HepG2 (cell line): Measurements from ENCODE around the gene ARTN. TPM values are rescaled to one million over a fixed set of nuclear protein-coding genes. Genes with fewer than 3 reads are reported as not detected.
A peak's percentile ranks its signal among the peaks of the same experiment; 100 is the strongest.

Experiments
- ATAC-seq: fragments of 200-7000 bp; cut with Tn5 transposase; 3 replicates; pipeline ENCODE4 v1.9.1; 2020; ENCODE audit warnings: mild to moderate bottlenecking, moderate library complexity
- BruUV-seq: library from RNA; stranded (reverse); fragments of 400-500 nt; replicated peaks from 2 replicates; lab custom pipeline; 2021; lab: Mats Ljungman, UMichigan
- CTCF ChIA-PET: fragments of 300-600 bp; formaldehyde crosslinking; extraction: SDS; loops from one replicate; lab custom pipeline; 2021; ENCODE audit warnings: low total read pairs, inconsistent platforms, low intra/inter-chr PET ratio; lab: Yijun Ruan, JAX
- POLR2A ChIA-PET: fragments of 350-600 bp; sonication (Branson Sonifier 250); formaldehyde crosslinking; loops from one replicate; lab custom pipeline; 2020; ENCODE audit warnings: antibody characterized with exemption, inconsistent platforms; lab: Yijun Ruan, JAX
- DNase-seq: peaks from one replicate; pipeline ENCODE4 v3.0.0-alpha.2; 2015; ENCODE audit warnings: low spot score
- FAIRE-seq: peaks from 3 replicates; lab custom pipeline; 2011; peaks lifted over from hg19 to GRCh38; lab: Jason Lieb, UNC
- H2AFZ ChIP-seq: one replicate; pipeline ENCODE4 v1.6.1; 2011; ENCODE audit warnings: low read length, inconsistent platforms
- H3K27ac ChIP-seq: fragments of 300-600 bp; 3 replicates; pipeline ENCODE4 v1.8.0; 2011; ENCODE audit warnings: mixed run types, mild to moderate bottlenecking, mixed read lengths, low read length, inconsistent platforms; ENCODE audit not compliant: insufficient read depth; ENCODE audit errors: extremely low read length
- H3K27me3 ChIP-seq, 2 experiments: fragments of 200-600 bp in 1 of 2; 2 replicates in 1 of 2; 3 replicates in 1 of 2; pipeline versions ENCODE4 v1.6.0 to v1.8.0; 2011; ENCODE audit warnings: low read length in 2 of 2, mild to moderate bottlenecking in 2 of 2, moderate library complexity in 2 of 2, inconsistent platforms in 1 of 2; ENCODE audit not compliant: insufficient read depth in 2 of 2, control insufficient read depth in 1 of 2
- H3K36me3 ChIP-seq, 2 experiments: fragments of 200-600 bp in 1 of 2; replicated peaks in 1 of 2; 2 replicates in 1 of 2; 3 replicates in 1 of 2; pipeline versions ENCODE4 v1.5.1 to v1.8.0; 2011; ENCODE audit warnings: low read length in 2 of 2, inconsistent platforms in 1 of 2; ENCODE audit not compliant: insufficient read depth in 2 of 2, control insufficient read depth in 1 of 2
- H3K4me1 ChIP-seq: 2 replicates; pipeline ENCODE4 v1.5.1; 2012; ENCODE audit warnings: low read length, inconsistent platforms; ENCODE audit not compliant: insufficient read depth
- H3K4me2 ChIP-seq: 2 replicates; pipeline ENCODE4 v1.6.0; 2011; ENCODE audit warnings: low read depth, low read length, inconsistent platforms
- H3K4me3 ChIP-seq, 3 experiments: fragments of 200-600 bp in 1 of 3; sonication (generic), shearing (Covaris generic) in 1 of 3; replicated peaks in 1 of 3; 2 replicates each; pipeline ENCODE4 v1.5.1; 2011 to 2016; ENCODE audit warnings: low read length in 3 of 3, inconsistent platforms in 2 of 3, low read depth in 2 of 3, mild to moderate bottlenecking in 2 of 3, control low read depth in 1 of 3, mixed read lengths in 1 of 3; ENCODE audit not compliant: insufficient read depth in 1 of 3
- H3K79me2 ChIP-seq: one replicate; pipeline ENCODE4 v1.6.1; 2011; ENCODE audit warnings: low read length, inconsistent platforms; ENCODE audit not compliant: insufficient read depth
- H3K9ac ChIP-seq: 2 replicates; pipeline ENCODE4 v1.6.0; 2011; ENCODE audit warnings: mild to moderate bottlenecking, low read depth, low read length, inconsistent platforms; ENCODE audit not compliant: insufficient read depth
- H3K9me3 ChIP-seq: 2 replicates; pipeline ENCODE4 v1.5.1; 2012; ENCODE audit warnings: mild to moderate bottlenecking, low read length
- H4K20me1 ChIP-seq: 2 replicates; pipeline ENCODE4 v1.6.0; 2011; ENCODE audit warnings: inconsistent platforms, mild to moderate bottlenecking, low read length, moderate library complexity; ENCODE audit not compliant: insufficient read depth
- ASH2L ChIP-seq: fragments of 300-600, 200-600 bp; sonication (generic); IDR thresholded peaks from 2 replicates; pipeline ENCODE4 v1.7.0; 2017; ENCODE audit warnings: low read depth, mild to moderate bottlenecking, moderate library complexity, mixed read lengths, low read length; ENCODE audit not compliant: insufficient read length
- BHLHE40 ChIP-seq: IDR thresholded peaks from 2 replicates; pipeline ENCODE4 v1.6.1; 2011; ENCODE audit warnings: low read length, improper control_type of control experiment
- MLLT10 ChIP-seq: sonication (generic); formaldehyde crosslinking; IDR thresholded peaks from 2 replicates; pipeline ENCODE4 v1.4.0; 2020; ENCODE audit warnings: missing genetic modification reagents
- SIN3A ChIP-seq: IDR thresholded peaks from 2 replicates; pipeline ENCODE4 v1.6.1; 2011; ENCODE audit warnings: low read depth, mild to moderate bottlenecking, control low read depth, low read length, borderline replicate concordance
- TARDBP ChIP-seq: sonication (generic); formaldehyde crosslinking; IDR thresholded peaks from 2 replicates; pipeline ENCODE4 v1.8.0; 2022; ENCODE audit warnings: mild to moderate bottlenecking, missing genetic modification reagents
- TGIF2 ChIP-seq: IDR thresholded peaks from 2 replicates; pipeline ENCODE4 v1.6.1; 2016; ENCODE audit warnings: control low read depth, missing compliant biosample characterization
- ZBTB42 ChIP-seq: sonication (generic); formaldehyde crosslinking; IDR thresholded peaks from 2 replicates; pipeline ENCODE4 v1.5.0; 2020; ENCODE audit warnings: mild to moderate bottlenecking, missing genetic modification reagents
- ZNF276 ChIP-seq: sonication (generic); formaldehyde crosslinking; IDR thresholded peaks from 2 replicates; pipeline ENCODE4 v1.4.0; 2020; ENCODE audit warnings: mild to moderate bottlenecking, low read depth, missing genetic modification reagents
- ZNF503 ChIP-seq: sonication (generic); formaldehyde crosslinking; IDR thresholded peaks from 2 replicates; pipeline ENCODE4 v1.4.0; 2020; ENCODE audit warnings: missing genetic modification reagents
- ZNF609 ChIP-seq: sonication (generic); formaldehyde crosslinking; IDR thresholded peaks from 2 replicates; pipeline ENCODE4 v1.4.0; 2020; ENCODE audit warnings: mild to moderate bottlenecking, missing genetic modification reagents, borderline replicate concordance
- ZNF614 ChIP-seq: IDR thresholded peaks from 2 replicates; pipeline ENCODE4 v1.6.1; 2018; ENCODE audit warnings: missing biosample characterization, missing genetic modification reagents, inconsistent platforms, borderline replicate concordance
- ZNF761 ChIP-seq: sonication (generic); formaldehyde crosslinking; conservative IDR thresholded peaks from 2 replicates; pipeline ENCODE4 v1.4.0; 2020; ENCODE audit warnings: mild to moderate bottlenecking, missing genetic modification reagents
- WGBS: methylation state at CpG from one replicate; pipeline ENCODE4 v1.1.6; 2017; ENCODE audit warnings: low lambda C conversion rate; 5-methylcytosine and 5-hydroxymethylcytosine counted together
- in situ Hi-C: cut with HindIII; loops from 2 replicates; pipeline ENCODE4 v1.10.0; 2017; ENCODE audit warnings: low pct_unique_long_range_greater_than_20kb; ENCODE audit not compliant: extremely low pct_ligation_motif_present
- intact Hi-C: fragments of 100-400 bp; cut with micrococcal nuclease; formaldehyde crosslinking; loops from one replicate; pipeline ENCODE4 v1.10.0; 2022; ENCODE audit not compliant: unreplicated experiment
- polyA plus RNA-seq, 8 experiments: library from polyadenylated mRNA; depleted of rRNA in 3 of 8; stranded (reverse) in 7 of 8; unstranded in 1 of 8; fragments of >200 nt; fragmentation: Illumina TruSeq in 4 of 8; extraction: Trizol in 4 of 8; gene quantifications; 2 replicates each; pipeline versions ENCODE4 v1.2.1 to v1.2.3, GENCODE V29; 2011 to 2016; ENCODE audit warnings: low read depth in 4 of 8, missing spikeins in 1 of 8, mixed read lengths in 1 of 8; ENCODE audit not compliant: insufficient read depth in 1 of 8
- total RNA-seq, 5 experiments: library from RNA; depleted of rRNA; stranded (reverse); fragments of >200 nt; fragmentation: Illumina TruSeq; extraction: Trizol; gene quantifications; 2 replicates each; pipeline ENCODE4 v1.2.3, GENCODE V29; 2016; ENCODE audit warnings: low read depth in 1 of 5

The ARTN gene
- total and polyA plus RNA-seq, 2 of the 13 experiments (the other 11 are each of a cell fraction or from before 2014, with no cell fraction given): 0.11 to 0.62 TPM

GRCh38 chr1:43980255-43981134 lies 46.9 kb downstream of the ARTN start:
- peak overlapping the region; percentile 62 to 87 (median 84) for H3K4me3 ChIP-seq
- no peak for DNase-seq
- peaks cover 73% of the 10 kb centered on the region for H3K4me1 ChIP-seq
- H3K4me2 ChIP-seq: peak overlapping the region; percentile 91
- peaks cover 4% of the 10 kb centered on the region; the same call in 1 of the 2 replicates for H4K20me1 ChIP-seq
- no TSS peak for BruUV-seq
- intact Hi-C loops (no loop called here), in situ Hi-C loops (no loop called here)
- ATAC-seq: no peak
- FAIRE-seq: peak; percentile 86
- POLR2A ChIA-PET: interaction anchor here (0.5 to 1.3 kb wide), 4 partner anchors 9 to 325 kb away, joined by 3 to 8 read pairs (median 3); partner anchors contain the start of gene SLC6A9
- peaks cover 50% of the 10 kb centered on the region for H3K79me2 ChIP-seq
- H3K27ac ChIP-seq: peak overlapping the region; percentile 83
- no peaks in the 10 kb centered on the region for H3K9me3 ChIP-seq
- H2AFZ ChIP-seq: no peak overlapping the region
- peaks cover 17 to 42% of the 10 kb centered on the region in 2 experiments for H3K36me3 ChIP-seq
- H3K27me3 ChIP-seq: no peaks in the 10 kb centered on the region
- peak overlapping the region; percentile 76 for H3K9ac ChIP-seq
- 46% methylated on average over 6 of the region's 13 CpGs for WGBS
- CTCF ChIA-PET: no interaction called here
- TF ChIP-seq ASH2L: no peak
- no peak for TF ChIP-seq ZNF609 (CRISPR knock-in tag)
- peak; percentile 37; the same call in 1 of the 2 replicates for TF ChIP-seq ZNF276 (CRISPR knock-in tag)
- TF ChIP-seq ZNF761 (CRISPR knock-in tag): 0 out of 2 replicates have a peak, but pooled peaks have one; percentile 64
- peak; percentile 26 for TF ChIP-seq TGIF2
- no peak for TF ChIP-seq ZNF614 (CRISPR knock-in tag)
- peak; percentile 71 for TF ChIP-seq BHLHE40
- TF ChIP-seq TARDBP (CRISPR knock-in tag): peak; percentile 17; the same call in 1 of the 2 replicates
- TF ChIP-seq ZBTB42 (CRISPR knock-in tag): no peak
- no peak for TF ChIP-seq SIN3A
- no peak for TF ChIP-seq ZNF503 (CRISPR knock-in tag)
- no peak for TF ChIP-seq MLLT10 (CRISPR knock-in tag)
